HepG2 (cell line): Measurements from ENCODE around the gene ALOXE3. TPM values are rescaled to one million over a fixed set of nuclear protein-coding genes. Genes with fewer than 3 reads are reported as not detected.

ENCODE experiments used
- ATAC-seq: fragments of 200-7000 bp; cut with Tn5 transposase; 3 replicates; pipeline ENCODE4 v1.9.1; 2020; ENCODE audit warnings: mild to moderate bottlenecking, moderate library complexity
- BruUV-seq: library from RNA; stranded (reverse); fragments of 400-500 nt; replicated peaks from 2 replicates; lab custom pipeline; 2021; lab: Mats Ljungman, UMichigan
- CTCF ChIA-PET: fragments of 300-600 bp; formaldehyde crosslinking; extraction: SDS; loops from one replicate; lab custom pipeline; 2021; ENCODE audit warnings: low total read pairs, inconsistent platforms, low intra/inter-chr PET ratio; lab: Yijun Ruan, JAX
- POLR2A ChIA-PET: fragments of 350-600 bp; sonication (Branson Sonifier 250); formaldehyde crosslinking; loops from one replicate; lab custom pipeline; 2020; ENCODE audit warnings: antibody characterized with exemption, inconsistent platforms; lab: Yijun Ruan, JAX
- DNase-seq: peaks from one replicate; pipeline ENCODE4 v3.0.0-alpha.2; 2015; ENCODE audit warnings: low spot score
- FAIRE-seq: peaks from 3 replicates; lab custom pipeline; 2011; peaks lifted over from hg19 to GRCh38; lab: Jason Lieb, UNC
- H2AFZ ChIP-seq: one replicate; pipeline ENCODE4 v1.6.1; 2011; ENCODE audit warnings: low read length, inconsistent platforms
- H3K27ac ChIP-seq: fragments of 300-600 bp; 3 replicates; pipeline ENCODE4 v1.8.0; 2011; ENCODE audit warnings: mixed run types, mild to moderate bottlenecking, mixed read lengths, low read length, inconsistent platforms; ENCODE audit not compliant: insufficient read depth; ENCODE audit errors: extremely low read length
- H3K27me3 ChIP-seq, 2 experiments: fragments of 200-600 bp in 1 of 2; 2 replicates in 1 of 2; 3 replicates in 1 of 2; pipeline versions ENCODE4 v1.6.0 to v1.8.0; 2011; ENCODE audit warnings: low read length in 2 of 2, mild to moderate bottlenecking in 2 of 2, moderate library complexity in 2 of 2, inconsistent platforms in 1 of 2; ENCODE audit not compliant: insufficient read depth in 2 of 2, control insufficient read depth in 1 of 2
- H3K36me3 ChIP-seq, 2 experiments: fragments of 200-600 bp in 1 of 2; replicated peaks in 1 of 2; 2 replicates in 1 of 2; 3 replicates in 1 of 2; pipeline versions ENCODE4 v1.5.1 to v1.8.0; 2011; ENCODE audit warnings: low read length in 2 of 2, inconsistent platforms in 1 of 2; ENCODE audit not compliant: insufficient read depth in 2 of 2, control insufficient read depth in 1 of 2
- H3K4me1 ChIP-seq: 2 replicates; pipeline ENCODE4 v1.5.1; 2012; ENCODE audit warnings: low read length, inconsistent platforms; ENCODE audit not compliant: insufficient read depth
- H3K4me2 ChIP-seq: 2 replicates; pipeline ENCODE4 v1.6.0; 2011; ENCODE audit warnings: low read depth, low read length, inconsistent platforms
- H3K4me3 ChIP-seq, 3 experiments: fragments of 200-600 bp in 1 of 3; sonication (generic), shearing (Covaris generic) in 1 of 3; replicated peaks in 1 of 3; 2 replicates each; pipeline ENCODE4 v1.5.1; 2011 to 2016; ENCODE audit warnings: low read length in 3 of 3, inconsistent platforms in 2 of 3, low read depth in 2 of 3, mild to moderate bottlenecking in 2 of 3, control low read depth in 1 of 3, mixed read lengths in 1 of 3; ENCODE audit not compliant: insufficient read depth in 1 of 3
- H3K79me2 ChIP-seq: one replicate; pipeline ENCODE4 v1.6.1; 2011; ENCODE audit warnings: low read length, inconsistent platforms; ENCODE audit not compliant: insufficient read depth
- H3K9ac ChIP-seq: 2 replicates; pipeline ENCODE4 v1.6.0; 2011; ENCODE audit warnings: mild to moderate bottlenecking, low read depth, low read length, inconsistent platforms; ENCODE audit not compliant: insufficient read depth
- H3K9me3 ChIP-seq: 2 replicates; pipeline ENCODE4 v1.5.1; 2012; ENCODE audit warnings: mild to moderate bottlenecking, low read length
- H4K20me1 ChIP-seq: 2 replicates; pipeline ENCODE4 v1.6.0; 2011; ENCODE audit warnings: inconsistent platforms, mild to moderate bottlenecking, low read length, moderate library complexity; ENCODE audit not compliant: insufficient read depth
- ATAD3A ChIP-seq: sonication (generic); formaldehyde crosslinking; IDR thresholded peaks from 2 replicates; pipeline ENCODE4 v1.4.0; 2020; ENCODE audit warnings: missing genetic modification reagents
- DDIT3 ChIP-seq: sonication (generic); formaldehyde crosslinking; IDR thresholded peaks from 2 replicates; pipeline ENCODE4 v1.4.0; 2020; ENCODE audit warnings: mild to moderate bottlenecking, missing genetic modification reagents
- HHEX ChIP-seq: IDR thresholded peaks from 2 replicates; pipeline ENCODE4 v1.6.1; 2016; ENCODE audit warnings: control low read depth
- HOXA3 ChIP-seq: sonication (generic); formaldehyde crosslinking; IDR thresholded peaks from 2 replicates; pipeline ENCODE4 v1.5.0; 2020; ENCODE audit warnings: missing genetic modification reagents
- NCOA5 ChIP-seq: sonication (generic); formaldehyde crosslinking; IDR thresholded peaks from 2 replicates; pipeline ENCODE4 v1.4.0; 2020; ENCODE audit warnings: missing genetic modification reagents
- PAF1 ChIP-seq: IDR thresholded peaks from 2 replicates; pipeline ENCODE4 v1.6.1; 2016; ENCODE audit warnings: missing genetic modification reagents, missing compliant biosample characterization
- POGK ChIP-seq: sonication (generic); formaldehyde crosslinking; conservative IDR thresholded peaks from 2 replicates; pipeline ENCODE4 v1.8.0; 2022; ENCODE audit warnings: mild to moderate bottlenecking, moderate library complexity, missing genetic modification reagents
- PPARG ChIP-seq: conservative IDR thresholded peaks from 2 replicates; pipeline ENCODE4 v1.6.1; 2016; ENCODE audit warnings: missing biosample characterization, missing genetic modification reagents
- SP1 ChIP-seq, 2 experiments: fragments of 450-650 bp in 1 of 2; sonication (generic) in 1 of 2; formaldehyde crosslinking in 1 of 2; IDR thresholded peaks; 2 replicates each; pipeline versions ENCODE4 v1.4.0 to v1.6.1; 2016 to 2020; ENCODE audit warnings: missing genetic modification reagents in 1 of 2
- TAF1 ChIP-seq: sonication (generic); formaldehyde crosslinking; IDR thresholded peaks from 2 replicates; pipeline ENCODE4 v1.4.0; 2020; ENCODE audit warnings: missing genetic modification reagents
- ZBED4 ChIP-seq: sonication (generic); formaldehyde crosslinking; IDR thresholded peaks from 2 replicates; pipeline ENCODE4 v1.4.0; 2020; ENCODE audit warnings: missing genetic modification reagents, borderline replicate concordance
- ZNF34 ChIP-seq: sonication (generic); formaldehyde crosslinking; IDR thresholded peaks from 2 replicates; pipeline ENCODE4 v1.4.0; 2020; ENCODE audit warnings: mild to moderate bottlenecking, missing genetic modification reagents, borderline replicate concordance
- ZNF562 ChIP-seq: sonication (generic); formaldehyde crosslinking; IDR thresholded peaks from 2 replicates; pipeline ENCODE4 v1.8.0; 2022; ENCODE audit warnings: missing genetic modification reagents, borderline replicate concordance
- ZNF574 ChIP-seq: sonication (generic); formaldehyde crosslinking; IDR thresholded peaks from 2 replicates; pipeline ENCODE4 v1.4.0; 2020; ENCODE audit warnings: missing genetic modification reagents
- ZNF615 ChIP-seq: sonication (generic); formaldehyde crosslinking; IDR thresholded peaks from 2 replicates; pipeline ENCODE4 v1.5.0; 2020; ENCODE audit warnings: mild to moderate bottlenecking, missing genetic modification reagents, borderline replicate concordance
- ZNF629 ChIP-seq: sonication (generic); formaldehyde crosslinking; conservative IDR thresholded peaks from 2 replicates; pipeline ENCODE4 v1.5.0; 2020; ENCODE audit warnings: missing genetic modification reagents
- ZNF713 ChIP-seq: sonication (generic); formaldehyde crosslinking; IDR thresholded peaks from 2 replicates; pipeline ENCODE4 v1.4.0; 2020; ENCODE audit warnings: mild to moderate bottlenecking, missing genetic modification reagents
- ZZZ3 ChIP-seq: sonication (generic); formaldehyde crosslinking; IDR thresholded peaks from 2 replicates; pipeline ENCODE4 v1.4.0; 2020; ENCODE audit warnings: missing genetic modification reagents, mild to moderate bottlenecking, borderline replicate concordance
- WGBS: methylation state at CpG from one replicate; pipeline ENCODE4 v1.1.6; 2017; ENCODE audit warnings: low lambda C conversion rate; 5-methylcytosine and 5-hydroxymethylcytosine counted together
- in situ Hi-C: cut with HindIII; loops from 2 replicates; pipeline ENCODE4 v1.10.0; 2017; ENCODE audit warnings: low pct_unique_long_range_greater_than_20kb; ENCODE audit not compliant: extremely low pct_ligation_motif_present
- intact Hi-C: fragments of 100-400 bp; cut with micrococcal nuclease; formaldehyde crosslinking; loops from one replicate; pipeline ENCODE4 v1.10.0; 2022; ENCODE audit not compliant: unreplicated experiment
- polyA plus RNA-seq, 8 experiments: library from polyadenylated mRNA; depleted of rRNA in 3 of 8; stranded (reverse) in 7 of 8; unstranded in 1 of 8; fragments of >200 nt; fragmentation: Illumina TruSeq in 4 of 8; extraction: Trizol in 4 of 8; gene quantifications; 2 replicates each; pipeline versions ENCODE4 v1.2.1 to v1.2.3, GENCODE V29; 2011 to 2016; ENCODE audit warnings: low read depth in 4 of 8, missing spikeins in 1 of 8, mixed read lengths in 1 of 8; ENCODE audit not compliant: insufficient read depth in 1 of 8
- total RNA-seq, 5 experiments: library from RNA; depleted of rRNA; stranded (reverse); fragments of >200 nt; fragmentation: Illumina TruSeq; extraction: Trizol; gene quantifications; 2 replicates each; pipeline ENCODE4 v1.2.3, GENCODE V29; 2016; ENCODE audit warnings: low read depth in 1 of 5

ALOXE3 gene
- total and polyA plus RNA-seq, 2 of the 13 experiments (the other 11 are each of a cell fraction or from before 2014, with no cell fraction given), result 0.07 TPM; not detected in 1

GRCh38 chr17:8062435-8062806 lies 55.9 kb downstream of the ALOXE3 start:
- H3K4me1 ChIP-seq, result peaks cover 27% of the 10 kb centered on the region
- ChIA-PET CTCF (no interaction called here), POLR2A (no interaction called here)
- H3K9me3 ChIP-seq, result no peaks in the 10 kb centered on the region
- no peak overlapping the region for H2AFZ ChIP-seq
- intact Hi-C loops, result loop anchor here (5.0 kb wide), 1 partner anchor 50 kb away; no protein-coding TSS in a partner anchor
- FAIRE-seq (no peak), ATAC-seq (no peak), DNase-seq (no peak)
- no peak overlapping the region for H3K4me2 ChIP-seq
- 75% methylated on average over 8 of the region's 8 CpGs for WGBS
- in situ Hi-C loops, result no loop called here
- H3K79me2 ChIP-seq, result no peaks in the 10 kb centered on the region
- H3K27me3 ChIP-seq, result peaks cover 1 to 21% of the 10 kb centered on the region in 2 experiments; a peak in 4 of 5 replicates
- H3K4me3 ChIP-seq, result no peak overlapping the region
- no TSS peak for BruUV-seq
- no peak overlapping the region for H3K27ac ChIP-seq
- H3K36me3 ChIP-seq, result no peaks in the 10 kb centered on the region
- H4K20me1 ChIP-seq, result peaks cover 49% of the 10 kb centered on the region
- H3K9ac ChIP-seq, result no peak overlapping the region
- TF ChIP-seq ZNF34, result no peak
- TF ChIP-seq ZNF574 (CRISPR knock-in tag), result no peak
- TF ChIP-seq ZZZ3 (CRISPR knock-in tag), result no peak
- no peak for TF ChIP-seq TAF1 (CRISPR knock-in tag)
- no peak for TF ChIP-seq NCOA5 (CRISPR knock-in tag)
- TF ChIP-seq ZNF562 (CRISPR knock-in tag), result no peak
- no peak for TF ChIP-seq HHEX (CRISPR knock-in tag)
- no peak for TF ChIP-seq ATAD3A (CRISPR knock-in tag)
- TF ChIP-seq ZNF713 (CRISPR knock-in tag), result no peak
- TF ChIP-seq PAF1, result no peak; the same call in 1 of the 2 replicates
- TF ChIP-seq ZBED4 (CRISPR knock-in tag), result no peak
- no peak for TF ChIP-seq HOXA3 (CRISPR knock-in tag)
- no peak for TF ChIP-seq DDIT3
- no peak for TF ChIP-seq ZNF629 (CRISPR knock-in tag)
- no peak for TF ChIP-seq SP1 (IDR thresholded peaks at IDR 0.05)
- TF ChIP-seq SP1 (CRISPR knock-in tag; IDR thresholded peaks at IDR 0.05), result no peak
- no peak for TF ChIP-seq PPARG (CRISPR knock-in tag)
- TF ChIP-seq ZNF615 (CRISPR knock-in tag), result no peak
- TF ChIP-seq POGK, result no peak
